ENCODE data around the gene PTPRU.

Gene PTPRU

GRCh38 chr1:29209173-29209572 lies 27.1 kb upstream of the PTPRU start:
- TF ChIP-seq, protein P1, sequence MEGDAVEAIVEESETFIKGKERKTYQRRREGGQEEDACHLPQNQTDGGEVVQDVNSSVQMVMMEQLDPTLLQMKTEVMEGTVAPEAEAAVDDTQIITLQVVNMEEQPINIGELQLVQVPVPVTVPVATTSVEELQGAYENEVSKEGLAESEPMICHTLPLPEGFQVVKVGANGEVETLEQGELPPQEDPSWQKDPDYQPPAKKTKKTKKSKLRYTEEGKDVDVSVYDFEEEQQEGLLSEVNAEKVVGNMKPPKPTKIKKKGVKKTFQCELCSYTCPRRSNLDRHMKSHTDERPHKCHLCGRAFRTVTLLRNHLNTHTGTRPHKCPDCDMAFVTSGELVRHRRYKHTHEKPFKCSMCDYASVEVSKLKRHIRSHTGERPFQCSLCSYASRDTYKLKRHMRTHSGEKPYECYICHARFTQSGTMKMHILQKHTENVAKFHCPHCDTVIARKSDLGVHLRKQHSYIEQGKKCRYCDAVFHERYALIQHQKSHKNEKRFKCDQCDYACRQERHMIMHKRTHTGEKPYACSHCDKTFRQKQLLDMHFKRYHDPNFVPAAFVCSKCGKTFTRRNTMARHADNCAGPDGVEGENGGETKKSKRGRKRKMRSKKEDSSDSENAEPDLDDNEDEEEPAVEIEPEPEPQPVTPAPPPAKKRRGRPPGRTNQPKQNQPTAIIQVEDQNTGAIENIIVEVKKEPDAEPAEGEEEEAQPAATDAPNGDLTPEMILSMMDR (conservative IDR thresholded peaks at IDR 0.05; ENCODE audit: low read depth, low read length): no peak
- no peak overlapping the region for H3K4me3 ChIP-seq (ENCODE audit: low read length)
- DNase-seq (ENCODE audit: low read depth): no peak

- DNase-seq (ENCODE audit: low read depth): no peak
- H3K4me3 ChIP-seq (ENCODE audit: low read length): no peak overlapping the region
- TF ChIP-seq, protein P1 (conservative IDR thresholded peaks at IDR 0.05; ENCODE audit: low read depth, low read length): no peak
These were observed 25.8 kb upstream of the PTPRU start for GRCh38 chr1:29210278-29211085.

DNA sequence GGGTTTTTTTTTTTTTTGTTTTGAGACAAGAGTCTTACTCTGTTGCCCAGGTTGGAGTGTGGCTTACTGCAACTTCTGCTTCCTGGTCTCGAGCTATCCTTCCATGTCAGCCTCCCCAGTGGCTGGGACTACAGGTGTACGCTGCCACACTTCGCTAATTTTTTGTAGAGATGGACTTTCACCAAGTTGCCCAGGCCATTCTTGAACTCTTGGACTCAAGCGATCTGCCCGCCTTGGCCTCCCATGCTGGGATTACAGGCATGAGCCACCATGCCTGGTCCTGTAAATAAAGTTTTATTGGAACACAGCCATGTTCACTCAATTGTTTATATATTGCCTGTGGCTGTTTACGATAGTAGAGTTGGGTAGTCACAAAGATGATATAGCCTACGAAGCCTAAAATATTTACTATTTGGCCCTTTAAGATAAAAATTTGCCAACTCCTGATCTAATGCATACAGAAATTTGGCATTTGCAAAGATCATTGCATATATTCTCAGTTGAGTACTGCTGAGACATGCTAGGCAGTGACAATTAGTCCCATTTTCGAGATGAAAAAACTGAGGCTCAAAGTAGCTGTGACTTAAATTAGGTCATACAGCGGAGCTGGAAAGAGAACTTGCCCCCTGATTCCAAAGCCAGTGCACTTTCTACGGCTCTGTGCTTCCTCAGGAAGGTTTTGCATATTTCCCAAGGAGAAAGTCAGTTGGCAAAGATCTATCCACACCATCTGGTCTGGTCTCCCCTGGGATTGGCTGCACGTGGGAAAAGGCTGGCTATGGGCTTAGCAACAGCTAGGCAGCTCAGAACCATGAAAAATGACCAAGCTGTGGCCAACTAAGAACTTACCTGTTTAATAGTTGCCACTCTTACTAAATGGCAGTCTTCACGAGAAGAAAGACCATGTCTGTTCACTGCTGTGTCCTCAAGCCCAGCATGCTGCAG lies 25.0 kb upstream of the PTPRU start:
- H3K4me3 ChIP-seq (ENCODE audit: low read length): no peak overlapping the region
- TF ChIP-seq, protein P1 (conservative IDR thresholded peaks at IDR 0.05; ENCODE audit: low read depth, low read length): no peak
- DNase-seq (ENCODE audit: low read depth): no peak

GRCh38 chr1:29213055-29213454 lies 23.3 kb upstream of the PTPRU start:
- no peak overlapping the region for H3K4me3 ChIP-seq (ENCODE audit: low read length)
- TF ChIP-seq, protein P1 (conservative IDR thresholded peaks at IDR 0.05; ENCODE audit: low read depth, low read length): no peak
- no peak for DNase-seq (ENCODE audit: low read depth)

GRCh38 chr1:29217633-29218032 lies 18.7 kb upstream of the PTPRU start:
- no peak for DNase-seq (ENCODE audit: low read depth)
- no peak overlapping the region for H3K4me3 ChIP-seq (ENCODE audit: low read length)
- TF ChIP-seq, protein P1 (conservative IDR thresholded peaks at IDR 0.05; ENCODE audit: low read depth, low read length): no peak

GRCh38 chr1:29218223-29218622 lies 18.1 kb upstream of the PTPRU start:
- no peak for DNase-seq (ENCODE audit: low read depth)
- TF ChIP-seq, protein P1 (conservative IDR thresholded peaks at IDR 0.05; ENCODE audit: low read depth, low read length): no peak
- no peak overlapping the region for H3K4me3 ChIP-seq (ENCODE audit: low read length)
